Common myeloid progenitor, CD34-positive (primary cell): ENCODE data around the gene REXO1.
"Not testable (repeated sequence)": the region's sequence is repeated elsewhere in the genome, so short reads cannot be mapped to it uniquely, and the experiment has no call there.

Experiments used
- CTCF ChIA-PET: fragments of 350-600 bp; sonication (Branson Sonifier 250); formaldehyde crosslinking; loops from one replicate; lab custom pipeline; 2021; ENCODE audit warnings: antibody characterized with exemption; lab: Charles Lee
- POLR2A ChIA-PET: fragments of 350-600 bp; sonication (Branson Sonifier 250); formaldehyde crosslinking; loops from one replicate; lab custom pipeline; 2021; ENCODE audit warnings: antibody characterized with exemption; lab: Charles Lee
- DNase-seq, 3 donors: peaks; one replicate each; pipeline versions ENCODE4 v3.0.0 to v3.0.0-alpha.2; 2013
- H3K27ac ChIP-seq, 2 experiments: 1 replicate in 1 of 2; 2 replicates in 1 of 2; pipeline ENCODE4 v1.7.0; 2013; ENCODE audit warnings: inconsistent platforms in 2 of 2, low read length in 2 of 2, mild to moderate bottlenecking in 2 of 2, low read depth in 1 of 2, moderate library complexity in 1 of 2; ENCODE audit not compliant: severe bottlenecking in 2 of 2, insufficient read depth in 1 of 2, poor library complexity in 1 of 2
- H3K27me3 ChIP-seq, 5 experiments: replicated peaks in 2 of 5; 1 replicate in 3 of 5; 2 replicates in 2 of 5; pipeline versions ENCODE4 v1.6.1 to v1.7.0; 2013; ENCODE audit warnings: low read length in 4 of 5, mild to moderate bottlenecking in 2 of 5, moderate library complexity in 2 of 5, inconsistent platforms in 1 of 5; ENCODE audit not compliant: insufficient read depth in 5 of 5, control insufficient read depth in 4 of 5
- H3K36me3 ChIP-seq, 4 experiments: 1 replicate in 2 of 4; 2 replicates in 2 of 4; pipeline versions ENCODE4 v1.6.1 to v1.7.0; 2013; ENCODE audit warnings: low read length in 3 of 4, control low read depth in 1 of 4, mild to moderate bottlenecking in 1 of 4; ENCODE audit not compliant: control insufficient read depth in 4 of 4, insufficient read depth in 4 of 4
- H3K4me1 ChIP-seq, 4 experiments: 1 replicate in 3 of 4; 2 replicates in 1 of 4; pipeline versions ENCODE4 v1.6.1 to v1.7.1; 2013; ENCODE audit warnings: low read length in 3 of 4, mild to moderate bottlenecking in 3 of 4, control low read depth in 1 of 4, inconsistent platforms in 1 of 4, moderate library complexity in 1 of 4; ENCODE audit not compliant: control insufficient read depth in 4 of 4, insufficient read depth in 4 of 4; ENCODE audit errors: control extremely low read depth in 1 of 4
- H3K4me3 ChIP-seq, 7 experiments: 1 replicate in 4 of 7; 2 replicates in 3 of 7; pipeline versions ENCODE4 v1.5.1 to v1.7.0; 2013; ENCODE audit warnings: mild to moderate bottlenecking in 7 of 7, low read length in 6 of 7, moderate library complexity in 6 of 7, inconsistent platforms in 2 of 7, low read depth in 2 of 7, control low read depth in 1 of 7; ENCODE audit not compliant: insufficient read depth in 4 of 7, control insufficient read depth in 1 of 7; ENCODE audit errors: extremely low read depth in 1 of 7
- H3K9me3 ChIP-seq, 5 experiments: 1 replicate in 4 of 5; 2 replicates in 1 of 5; pipeline versions ENCODE4 v1.6.1 to v1.7.1; 2013; ENCODE audit warnings: low read length in 4 of 5, mild to moderate bottlenecking in 2 of 5, inconsistent platforms in 1 of 5, low read depth in 1 of 5, moderate library complexity in 1 of 5; ENCODE audit not compliant: control insufficient read depth in 4 of 5, insufficient read depth in 2 of 5; ENCODE audit errors: control extremely low read depth in 1 of 5
- WGBS: methylation state at CpG from one replicate; pipeline ENCODE4 v1.1.5; 2013; ENCODE audit not compliant: insufficient coverage; 5-methylcytosine and 5-hydroxymethylcytosine counted together

The REXO1 gene

GRCh38 chr19:1876496-1877279 lies 28.4 kb upstream of the REXO1 start:
- H3K4me1 ChIP-seq: peaks cover 6 to 33% (median 25%) of the 10 kb centered on the region in 4 experiments
- H3K27me3 ChIP-seq, DNase-seq, H3K9me3 ChIP-seq: not testable (repeated sequence)
- peaks cover 0 to 31% (median 12%) of the 10 kb centered on the region in 4 experiments for H3K36me3 ChIP-seq
- WGBS: 30% methylated on average over 23 of the region's 53 CpGs
- peak overlapping the region; percentile 86 to 95 for H3K27ac ChIP-seq
- ChIA-PET POLR2A (interaction anchor here (0.7 to 3.0 kb wide), 7 partner anchors 9 to 122 kb away, joined by 3 to 19 read pairs (median 4); partner anchors contain the start of gene ABHD17A), CTCF (interaction anchor here (0.6 to 3.2 kb wide), 8 partner anchors 8 to 35 kb away, joined by 3 to 32 read pairs (median 4); no protein-coding TSS in a partner anchor)
- H3K4me3 ChIP-seq: peak overlapping the region; percentile 83 to 99 (median 90)

- peak; percentile 89 to 94 (median 93) for DNase-seq
- Histone ChIP-seq H3K4me3 (peak overlapping the region; percentile 83 to 99 (median 90)), H3K27me3 (no peaks in the 10 kb centered on the region), H3K27ac (peak overlapping the region; percentile 86 to 95), H3K9me3 (no peaks in the 10 kb centered on the region), H3K4me1 (peaks cover 6 to 33% (median 25%) of the 10 kb centered on the region in 4 experiments), H3K36me3 (peaks cover 0 to 34% (median 17%) of the 10 kb centered on the region in 4 experiments)
- ChIA-PET CTCF (interaction anchor here (0.7 to 3.2 kb wide), 8 partner anchors 8 to 36 kb away, joined by 3 to 32 read pairs (median 4); no protein-coding TSS in a partner anchor), POLR2A (interaction anchor here (0.7 to 3.0 kb wide), 9 partner anchors 9 to 121 kb away, joined by 3 to 19 read pairs (median 4); partner anchors contain the start of gene ABHD17A)
- WGBS: under 1% methylated on average over 86 of the region's 87 CpGs
Observed at GRCh38 chr19:1875646-1876495, 27.6 kb upstream of the REXO1 start.

GRCh38 chr19:1875265-1875645 lies 27.0 kb upstream of the REXO1 start:
- DNase-seq, H3K9me3 ChIP-seq, H3K27me3 ChIP-seq: not testable (repeated sequence)
- peaks cover 0 to 29% (median 18%) of the 10 kb centered on the region in 4 experiments for H3K36me3 ChIP-seq
- peaks cover 6 to 33% (median 25%) of the 10 kb centered on the region in 4 experiments for H3K4me1 ChIP-seq
- POLR2A ChIA-PET: interaction anchor here (1.1 to 3.0 kb wide), 3 partner anchors 10 to 22 kb away, joined by 3 to 19 read pairs (median 6); partner anchors contain the start of gene ABHD17A
- 0% methylated on average over 11 of the region's 11 CpGs for WGBS
- H3K4me3 ChIP-seq: peak overlapping the region; percentile 83 to 99 (median 90)
- H3K27ac ChIP-seq: peak overlapping the region; percentile 86 to 95
- CTCF ChIA-PET: interaction anchor here (0.7 to 3.2 kb wide), 6 partner anchors 8 to 26 kb away, joined by 3 to 32 read pairs (median 4); no protein-coding TSS in a partner anchor

DNA sequence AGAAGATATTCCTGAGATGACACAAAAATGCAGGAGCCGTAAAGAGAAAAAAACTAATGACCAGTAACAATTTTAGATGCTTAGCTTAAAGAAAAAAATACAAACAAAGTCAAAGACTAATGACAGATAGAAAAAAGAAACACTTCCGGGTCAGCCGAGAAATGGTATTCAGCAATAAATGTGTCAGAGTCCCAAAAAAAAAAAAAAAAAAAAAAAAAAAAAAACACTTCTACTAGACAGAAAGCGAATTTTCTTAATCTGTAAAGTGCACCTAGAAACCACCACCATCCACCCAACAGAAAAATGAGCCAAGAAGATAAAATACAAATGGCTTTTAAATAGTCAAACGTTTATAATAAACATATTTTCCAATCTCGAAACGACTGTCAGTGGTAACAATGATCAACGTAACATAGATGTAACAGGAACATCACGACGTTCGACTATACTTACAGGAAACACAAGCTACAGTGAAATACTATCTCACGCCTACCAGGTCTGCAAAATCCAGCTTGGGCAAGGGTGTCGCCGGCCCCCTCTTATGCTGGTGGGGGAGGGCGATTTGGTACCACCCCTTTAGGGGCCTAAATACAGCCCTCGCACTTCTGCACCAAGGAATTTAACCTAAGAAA lies 26.4 kb upstream of the REXO1 start:
- CTCF ChIA-PET: interaction anchor here (0.6 to 3.2 kb wide), 8 partner anchors 9 to 26 kb away, joined by 3 to 32 read pairs (median 3); no protein-coding TSS in a partner anchor
- WGBS: 0% methylated on average over 4 of the region's 16 CpGs
- POLR2A ChIA-PET: interaction anchor here (1.1 to 3.0 kb wide), 3 partner anchors 10 to 23 kb away, joined by 3 to 19 read pairs (median 6); partner anchors contain the start of gene ABHD17A
- H3K36me3 ChIP-seq: peaks cover 0 to 26% (median 18%) of the 10 kb centered on the region in 4 experiments
- H3K4me1 ChIP-seq: peaks cover 6 to 33% (median 25%) of the 10 kb centered on the region in 4 experiments
- H3K27me3 ChIP-seq: no peaks in the 10 kb centered on the region
- no peaks in the 10 kb centered on the region for H3K9me3 ChIP-seq
- DNase-seq: peak in 2 of 3 donors; percentile 59 to 71
- peak overlapping the region; percentile 86 to 95 for H3K27ac ChIP-seq
- H3K4me3 ChIP-seq: peak overlapping the region in 6 of 7 experiments; percentile 83 to 99 (median 90)

DNA sequence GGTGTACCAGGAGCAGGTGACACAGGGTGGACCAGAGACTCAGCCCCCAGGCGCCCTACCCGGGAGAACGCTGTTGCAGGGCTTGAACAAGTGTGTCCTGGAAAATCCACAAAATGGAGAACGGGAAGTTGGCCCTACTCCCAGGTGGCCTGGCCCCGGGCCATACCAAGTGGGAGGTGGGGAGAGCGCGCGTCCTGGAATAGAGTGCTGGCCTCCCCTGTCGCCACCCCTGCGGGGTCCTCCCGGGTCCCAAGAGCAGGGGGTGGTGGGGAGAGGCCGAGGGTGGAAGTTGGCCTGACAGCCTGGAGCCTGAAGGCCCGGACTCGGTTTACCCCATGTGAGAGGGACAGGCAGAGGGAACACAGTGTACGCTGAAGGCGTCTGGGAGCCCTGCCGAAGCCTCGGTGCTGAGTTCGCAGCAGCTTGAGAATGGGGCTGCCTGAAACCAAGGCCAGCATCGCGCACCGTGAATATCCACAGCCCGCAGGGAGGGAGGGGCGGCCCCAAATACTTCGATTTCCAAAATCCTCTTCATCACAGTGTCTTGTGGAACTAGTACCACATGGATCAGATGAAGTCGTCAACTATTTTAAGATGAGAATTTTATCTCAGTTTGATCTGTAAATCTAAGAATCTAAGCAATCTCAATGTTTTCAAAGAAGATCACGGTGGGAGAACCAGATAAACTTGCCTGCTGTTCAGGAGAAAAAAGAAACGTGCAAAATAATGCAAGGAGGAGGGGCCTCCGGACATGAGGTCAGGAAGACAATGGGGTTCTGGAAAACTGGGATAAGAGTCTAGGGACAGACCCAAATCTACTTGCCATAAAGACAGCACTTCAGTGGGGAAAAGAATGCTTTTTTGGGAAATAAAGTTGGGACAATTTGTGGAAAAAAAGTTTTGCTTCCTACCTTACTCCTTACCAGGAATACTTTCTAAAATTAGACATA lies 25.5 kb upstream of the REXO1 start:
- H3K4me3 ChIP-seq: peak overlapping the region in 3 of 7 experiments; percentile 89 to 99 (median 97)
- peaks cover 0 to 26% (median 20%) of the 10 kb centered on the region in 4 experiments for H3K36me3 ChIP-seq
- H3K9me3 ChIP-seq: no peaks in the 10 kb centered on the region
- 87% methylated on average over 25 of the region's 29 CpGs for WGBS
- DNase-seq: no peak
- no peaks in the 10 kb centered on the region for H3K27me3 ChIP-seq
- ChIA-PET POLR2A (no interaction called here), CTCF (interaction anchor here (0.6 to 3.2 kb wide), 4 partner anchors 8 to 25 kb away, joined by 3 to 32 read pairs (median 6); no protein-coding TSS in a partner anchor)
- peak overlapping the region in 1 of 2 experiments; percentile 95 for H3K27ac ChIP-seq
- H3K4me1 ChIP-seq: peaks cover 6 to 33% (median 25%) of the 10 kb centered on the region in 4 experiments
